ENCODE measurements around the gene CYP4F2.
"Not testable (repeated sequence)": the region's sequence is repeated elsewhere in the genome, so short reads cannot be mapped to it uniquely, and the experiment has no call there.

DNA sequence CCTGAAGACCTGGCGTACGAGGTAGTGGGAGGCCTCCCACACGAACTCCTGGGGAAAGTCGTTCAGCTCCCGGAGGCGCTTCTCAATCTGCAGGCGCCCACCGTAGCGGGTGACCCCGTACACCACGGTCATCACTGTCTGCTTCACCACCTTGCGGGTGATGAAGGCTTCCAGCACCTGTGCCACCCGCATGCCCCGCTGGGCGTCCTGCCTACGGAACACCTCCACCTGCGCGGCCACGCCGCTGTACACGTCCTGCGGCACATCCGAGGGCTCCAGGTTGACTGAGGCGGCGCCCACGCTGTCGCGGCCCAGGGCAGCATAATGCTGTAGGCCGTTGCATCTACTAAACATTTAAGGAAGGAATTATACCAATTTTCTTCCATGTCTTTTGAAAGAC, 5.0 kb upstream of the CYP4F2 start:
- TF ChIP-seq, protein P1, sequence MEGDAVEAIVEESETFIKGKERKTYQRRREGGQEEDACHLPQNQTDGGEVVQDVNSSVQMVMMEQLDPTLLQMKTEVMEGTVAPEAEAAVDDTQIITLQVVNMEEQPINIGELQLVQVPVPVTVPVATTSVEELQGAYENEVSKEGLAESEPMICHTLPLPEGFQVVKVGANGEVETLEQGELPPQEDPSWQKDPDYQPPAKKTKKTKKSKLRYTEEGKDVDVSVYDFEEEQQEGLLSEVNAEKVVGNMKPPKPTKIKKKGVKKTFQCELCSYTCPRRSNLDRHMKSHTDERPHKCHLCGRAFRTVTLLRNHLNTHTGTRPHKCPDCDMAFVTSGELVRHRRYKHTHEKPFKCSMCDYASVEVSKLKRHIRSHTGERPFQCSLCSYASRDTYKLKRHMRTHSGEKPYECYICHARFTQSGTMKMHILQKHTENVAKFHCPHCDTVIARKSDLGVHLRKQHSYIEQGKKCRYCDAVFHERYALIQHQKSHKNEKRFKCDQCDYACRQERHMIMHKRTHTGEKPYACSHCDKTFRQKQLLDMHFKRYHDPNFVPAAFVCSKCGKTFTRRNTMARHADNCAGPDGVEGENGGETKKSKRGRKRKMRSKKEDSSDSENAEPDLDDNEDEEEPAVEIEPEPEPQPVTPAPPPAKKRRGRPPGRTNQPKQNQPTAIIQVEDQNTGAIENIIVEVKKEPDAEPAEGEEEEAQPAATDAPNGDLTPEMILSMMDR (conservative IDR thresholded peaks at IDR 0.05): not testable (repeated sequence)
- not testable (repeated sequence) for TF ChIP-seq ZFX (IDR thresholded peaks at IDR 0.05)

All from C4-2B (cell line).